Right atrium auricular region (tissue), 2 donors: ENCODE data around the gene FKBP5. TPM values are rescaled to one million over a fixed set of nuclear protein-coding genes. Genes with fewer than 3 reads are reported as not detected.

Experiments used
- DNase-seq: peaks from one replicate; pipeline ENCODE4 v3.0.0-alpha.2; 2019; ENCODE audit warnings: low spot score
- H3K27ac ChIP-seq, 2 donors: fragments of 200-600 bp; sonication (generic); 1 replicate in 1 of 2; 2 replicates in 1 of 2; pipeline ENCODE4 v1.5.1; 2016 to 2019
- H3K27me3 ChIP-seq, 2 donors: fragments of 200-600 bp; sonication (generic); one replicate each; pipeline versions ENCODE4 v1.5.1 to v1.6.0; 2017 to 2019
- H3K36me3 ChIP-seq: fragments of 200-600 bp; sonication (generic); one replicate; pipeline ENCODE4 v1.5.1; 2016
- H3K4me1 ChIP-seq, 2 donors: fragments of 200-600 bp; sonication (generic); one replicate each; pipeline versions ENCODE4 v1.5.1 to v1.6.0; 2017 to 2019
- H3K4me3 ChIP-seq, 2 donors: fragments of 200-600 bp; sonication (generic); 1 replicate in 1 of 2; 2 replicates in 1 of 2; pipeline ENCODE4 v1.5.1; 2017 to 2019; ENCODE audit warnings: mild to moderate bottlenecking in 1 of 2, moderate library complexity in 1 of 2
- H3K9me3 ChIP-seq, 2 donors: fragments of 200-600 bp; sonication (generic); one replicate each; pipeline ENCODE4 v1.5.1; 2019
- total RNA-seq, 2 donors: library from RNA; depleted of rRNA; stranded (reverse); fragments of >200 nt; gene quantifications; one replicate each; pipeline ENCODE4 v1.1.0, GENCODE V29; 2016
- TF ChIP-seq, protein P1 (sequence below), 2 donors: fragments of 200-600 bp; sonication (generic); IDR thresholded peaks; one replicate each; pipeline ENCODE4 v1.5.1; 2019; ENCODE audit warnings: antibody characterized with exemption in 2 of 2

The FKBP5 gene
- total RNA-seq, 2 donors from 2014 or later, result 135 TPM

DNA sequence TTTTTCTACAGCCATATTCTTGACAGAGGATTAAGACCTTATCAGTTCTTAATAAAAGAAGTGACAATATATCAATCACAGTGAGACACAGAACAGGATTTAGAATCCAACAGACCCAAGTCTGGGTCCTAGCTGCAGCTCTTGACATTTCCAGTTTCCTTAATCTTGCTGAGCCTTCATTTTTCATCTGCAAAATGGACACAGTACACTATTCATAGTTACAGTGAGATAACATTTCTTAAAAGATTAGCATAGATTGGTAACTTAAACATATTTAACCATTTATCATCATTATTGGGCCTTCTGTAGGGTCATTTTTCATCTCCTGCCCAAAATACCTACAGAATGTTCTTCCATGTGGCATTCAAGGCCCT lies 45.6 kb downstream of the FKBP5 start:
- H3K27me3 ChIP-seq, result no peaks in the 10 kb centered on the region
- H3K4me3 ChIP-seq, result no peak overlapping the region
- no peak for DNase-seq
- TF ChIP-seq, protein P1, sequence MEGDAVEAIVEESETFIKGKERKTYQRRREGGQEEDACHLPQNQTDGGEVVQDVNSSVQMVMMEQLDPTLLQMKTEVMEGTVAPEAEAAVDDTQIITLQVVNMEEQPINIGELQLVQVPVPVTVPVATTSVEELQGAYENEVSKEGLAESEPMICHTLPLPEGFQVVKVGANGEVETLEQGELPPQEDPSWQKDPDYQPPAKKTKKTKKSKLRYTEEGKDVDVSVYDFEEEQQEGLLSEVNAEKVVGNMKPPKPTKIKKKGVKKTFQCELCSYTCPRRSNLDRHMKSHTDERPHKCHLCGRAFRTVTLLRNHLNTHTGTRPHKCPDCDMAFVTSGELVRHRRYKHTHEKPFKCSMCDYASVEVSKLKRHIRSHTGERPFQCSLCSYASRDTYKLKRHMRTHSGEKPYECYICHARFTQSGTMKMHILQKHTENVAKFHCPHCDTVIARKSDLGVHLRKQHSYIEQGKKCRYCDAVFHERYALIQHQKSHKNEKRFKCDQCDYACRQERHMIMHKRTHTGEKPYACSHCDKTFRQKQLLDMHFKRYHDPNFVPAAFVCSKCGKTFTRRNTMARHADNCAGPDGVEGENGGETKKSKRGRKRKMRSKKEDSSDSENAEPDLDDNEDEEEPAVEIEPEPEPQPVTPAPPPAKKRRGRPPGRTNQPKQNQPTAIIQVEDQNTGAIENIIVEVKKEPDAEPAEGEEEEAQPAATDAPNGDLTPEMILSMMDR (IDR thresholded peaks at IDR 0.05), result no peak
- H3K27ac ChIP-seq, result no peak overlapping the region
- no peaks in the 10 kb centered on the region for H3K9me3 ChIP-seq
- peaks cover 0 to 9% of the 10 kb centered on the region in 2 donors for H3K4me1 ChIP-seq
- peaks cover 77% of the 10 kb centered on the region for H3K36me3 ChIP-seq

DNA sequence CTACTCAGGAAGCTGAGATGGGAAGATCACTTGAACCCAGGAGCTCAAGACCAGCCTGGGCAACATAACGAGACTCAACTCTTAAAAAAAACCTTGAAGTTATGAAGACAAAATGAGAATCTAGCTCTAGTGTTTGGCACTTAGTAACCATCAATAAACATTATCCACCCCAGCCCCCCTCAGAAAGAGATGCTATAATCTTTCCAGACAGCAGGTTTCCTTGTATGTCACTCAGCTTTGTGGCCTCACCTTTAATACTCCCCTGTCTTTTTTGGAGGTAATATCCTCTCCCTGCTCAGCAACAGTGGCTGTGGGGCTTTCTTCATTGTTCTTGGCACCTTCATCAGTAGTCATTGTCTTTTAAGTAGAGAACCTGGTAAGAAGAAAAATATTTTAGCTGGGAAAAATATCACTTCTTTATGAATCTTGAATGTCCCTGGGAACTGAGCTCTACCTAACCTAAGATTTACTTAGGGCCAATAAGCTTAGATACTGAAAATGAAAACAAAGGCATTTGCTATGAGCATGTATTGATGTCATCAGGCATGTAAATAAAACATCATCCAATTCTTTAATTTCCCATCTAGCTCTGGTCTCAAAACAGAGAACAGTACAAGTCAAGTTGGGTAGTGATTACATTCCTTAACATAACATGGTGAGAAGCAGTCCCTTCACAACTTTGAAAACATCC lies 46.1 kb downstream of the FKBP5 start:
- TF ChIP-seq, protein P1 (IDR thresholded peaks at IDR 0.05), result no peak
- H3K36me3 ChIP-seq, result peaks cover 82% of the 10 kb centered on the region
- peaks cover 0 to 9% of the 10 kb centered on the region in 2 donors for H3K4me1 ChIP-seq
- H3K4me3 ChIP-seq, result no peak overlapping the region
- no peak overlapping the region for H3K27ac ChIP-seq
- DNase-seq, result no peak
- H3K9me3 ChIP-seq, result no peaks in the 10 kb centered on the region
- H3K27me3 ChIP-seq, result no peaks in the 10 kb centered on the region

DNA sequence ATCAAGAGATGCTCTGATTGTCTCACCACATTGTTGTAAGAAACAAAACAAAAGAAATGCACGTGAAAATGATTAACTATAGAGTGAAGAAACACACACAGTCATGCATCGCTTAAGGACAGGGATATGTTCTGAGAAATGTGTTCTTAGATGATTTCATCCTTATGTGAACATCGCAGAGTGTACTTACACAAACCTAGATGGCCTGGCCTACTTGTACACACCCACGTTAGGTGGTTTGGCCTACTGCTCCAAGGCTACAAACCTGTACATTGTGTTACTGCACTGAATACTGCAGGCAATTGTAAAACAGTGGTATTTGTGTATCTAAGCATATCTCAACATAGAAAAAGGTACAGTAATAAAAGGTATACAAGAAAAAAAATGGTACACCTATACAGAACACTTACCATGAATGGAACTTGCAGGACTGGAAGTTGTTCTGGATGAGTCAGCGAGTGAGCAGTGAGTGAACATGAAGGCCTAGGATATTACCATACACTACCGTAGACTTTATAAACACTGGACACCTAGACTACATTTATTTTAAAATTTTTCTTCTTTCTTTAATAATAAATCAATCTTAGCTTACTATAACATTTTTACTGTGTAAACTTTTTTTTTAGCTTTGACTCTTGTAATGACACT lies 48.6 kb downstream of the FKBP5 start:
- Histone ChIP-seq H3K4me3 (no peak overlapping the region), H3K9me3 (no peaks in the 10 kb centered on the region), H3K36me3 (peaks cover 98% of the 10 kb centered on the region), H3K27ac (no peak overlapping the region), H3K27me3 (no peaks in the 10 kb centered on the region), H3K4me1 (peaks cover 0 to 4% of the 10 kb centered on the region in 2 donors)
- no peak for DNase-seq
- TF ChIP-seq, protein P1 (IDR thresholded peaks at IDR 0.05), result no peak

DNA sequence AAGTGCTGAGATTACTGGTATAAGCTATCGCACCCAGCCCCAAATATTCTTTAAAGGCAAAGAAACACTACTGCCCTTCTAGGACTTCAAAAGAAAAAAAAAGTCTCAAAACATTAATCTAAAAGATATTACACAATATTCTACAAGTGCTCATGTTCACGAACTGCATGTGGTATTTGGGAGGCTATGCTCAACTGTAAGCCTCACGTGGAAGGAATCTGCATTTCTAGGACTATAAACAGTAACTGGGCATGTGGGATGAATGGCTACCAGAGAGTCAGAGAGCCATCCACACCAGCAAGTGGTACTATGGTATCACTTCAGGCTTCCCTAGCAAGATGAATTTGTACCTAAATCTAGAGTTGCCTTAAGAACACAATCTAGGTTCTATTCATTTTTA lies 50.0 kb downstream of the FKBP5 start:
- TF ChIP-seq, protein P1 (IDR thresholded peaks at IDR 0.05), result no peak
- no peak overlapping the region for H3K4me3 ChIP-seq
- peaks cover 0 to 16% of the 10 kb centered on the region in 2 donors for H3K4me1 ChIP-seq
- no peaks in the 10 kb centered on the region for H3K9me3 ChIP-seq
- peaks cover 99% of the 10 kb centered on the region for H3K36me3 ChIP-seq
- DNase-seq, result no peak
- H3K27ac ChIP-seq, result no peak overlapping the region
- H3K27me3 ChIP-seq, result no peaks in the 10 kb centered on the region

DNA sequence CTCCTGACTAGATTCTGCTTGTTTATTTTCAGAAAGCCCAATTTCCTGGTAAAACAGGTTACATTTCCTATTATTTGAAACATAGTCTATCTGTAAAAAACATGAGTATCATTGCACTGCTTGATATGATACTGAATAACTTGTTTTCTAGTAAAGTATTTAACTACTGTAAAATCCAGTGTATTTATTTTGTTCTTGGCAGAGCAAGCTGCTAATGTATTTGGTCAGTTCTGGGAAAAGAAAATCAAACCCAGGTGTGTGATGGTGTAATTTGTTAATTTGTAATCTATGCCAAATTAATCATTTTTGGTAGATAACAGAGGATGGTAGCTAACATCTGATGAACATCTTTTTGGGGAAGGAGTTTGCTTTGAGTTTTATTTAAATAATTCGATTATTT lies 50.8 kb downstream of the FKBP5 start:
- no peaks in the 10 kb centered on the region for H3K9me3 ChIP-seq
- DNase-seq, result no peak
- H3K27me3 ChIP-seq, result no peaks in the 10 kb centered on the region
- TF ChIP-seq, protein P1 (IDR thresholded peaks at IDR 0.05), result no peak
- H3K4me1 ChIP-seq, result peaks cover 0 to 12% of the 10 kb centered on the region in 2 donors
- H3K4me3 ChIP-seq, result no peak overlapping the region
- peaks cover 100% of the 10 kb centered on the region for H3K36me3 ChIP-seq
- no peak overlapping the region for H3K27ac ChIP-seq
